GM12872 (cell line): ENCODE results near the gene OVOL2.

Source experiments
- TF ChIP-seq, protein P1 (sequence below): IDR thresholded peaks from 3 replicates; pipeline ENCODE4 v1.5.1; 2011; ENCODE audit warnings: low read depth, mild to moderate bottlenecking, low read length, moderate library complexity; ENCODE audit not compliant: insufficient read depth

OVOL2 gene

DNA sequence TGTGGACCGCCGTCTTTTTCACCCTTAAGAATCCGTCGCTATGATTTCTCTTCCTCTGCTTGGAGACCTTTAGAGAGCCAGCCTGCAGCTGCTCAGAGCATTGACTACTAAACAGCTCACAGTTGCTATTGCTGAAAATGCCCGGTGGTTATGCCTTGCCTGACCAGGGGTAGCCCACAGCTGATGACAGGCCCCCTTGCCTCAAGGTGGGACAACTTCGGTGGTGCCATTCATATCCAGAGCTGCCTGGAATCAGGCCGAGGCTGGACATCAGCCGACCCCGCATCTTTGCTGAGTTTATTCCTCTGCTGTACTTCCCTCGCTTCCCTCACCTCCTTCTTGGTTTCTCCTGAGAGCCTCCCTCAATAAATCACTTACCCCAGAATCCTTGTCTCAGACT lies 39.6 kb downstream of the OVOL2 start:
- TF ChIP-seq, protein P1, sequence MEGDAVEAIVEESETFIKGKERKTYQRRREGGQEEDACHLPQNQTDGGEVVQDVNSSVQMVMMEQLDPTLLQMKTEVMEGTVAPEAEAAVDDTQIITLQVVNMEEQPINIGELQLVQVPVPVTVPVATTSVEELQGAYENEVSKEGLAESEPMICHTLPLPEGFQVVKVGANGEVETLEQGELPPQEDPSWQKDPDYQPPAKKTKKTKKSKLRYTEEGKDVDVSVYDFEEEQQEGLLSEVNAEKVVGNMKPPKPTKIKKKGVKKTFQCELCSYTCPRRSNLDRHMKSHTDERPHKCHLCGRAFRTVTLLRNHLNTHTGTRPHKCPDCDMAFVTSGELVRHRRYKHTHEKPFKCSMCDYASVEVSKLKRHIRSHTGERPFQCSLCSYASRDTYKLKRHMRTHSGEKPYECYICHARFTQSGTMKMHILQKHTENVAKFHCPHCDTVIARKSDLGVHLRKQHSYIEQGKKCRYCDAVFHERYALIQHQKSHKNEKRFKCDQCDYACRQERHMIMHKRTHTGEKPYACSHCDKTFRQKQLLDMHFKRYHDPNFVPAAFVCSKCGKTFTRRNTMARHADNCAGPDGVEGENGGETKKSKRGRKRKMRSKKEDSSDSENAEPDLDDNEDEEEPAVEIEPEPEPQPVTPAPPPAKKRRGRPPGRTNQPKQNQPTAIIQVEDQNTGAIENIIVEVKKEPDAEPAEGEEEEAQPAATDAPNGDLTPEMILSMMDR, result no peak

DNA sequence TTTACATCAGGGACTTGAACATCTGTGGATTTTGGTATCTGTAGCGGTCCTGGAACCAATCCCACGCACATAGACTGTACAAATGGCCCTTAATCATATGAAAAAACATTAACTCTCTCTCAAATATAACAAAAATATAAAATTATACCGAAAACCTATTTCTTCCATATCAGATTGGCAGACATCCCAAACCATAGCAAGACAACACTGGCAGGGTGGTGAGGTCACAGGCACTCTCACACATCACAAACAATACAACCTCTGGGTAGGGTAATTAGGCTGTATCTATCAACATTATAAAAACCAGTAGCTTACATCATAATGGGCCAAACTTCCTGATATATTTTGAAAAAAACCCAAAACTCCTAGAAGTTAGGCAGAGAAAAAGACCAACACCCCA lies 40.9 kb downstream of the OVOL2 start:
- TF ChIP-seq, protein P1, result no peak

DNA sequence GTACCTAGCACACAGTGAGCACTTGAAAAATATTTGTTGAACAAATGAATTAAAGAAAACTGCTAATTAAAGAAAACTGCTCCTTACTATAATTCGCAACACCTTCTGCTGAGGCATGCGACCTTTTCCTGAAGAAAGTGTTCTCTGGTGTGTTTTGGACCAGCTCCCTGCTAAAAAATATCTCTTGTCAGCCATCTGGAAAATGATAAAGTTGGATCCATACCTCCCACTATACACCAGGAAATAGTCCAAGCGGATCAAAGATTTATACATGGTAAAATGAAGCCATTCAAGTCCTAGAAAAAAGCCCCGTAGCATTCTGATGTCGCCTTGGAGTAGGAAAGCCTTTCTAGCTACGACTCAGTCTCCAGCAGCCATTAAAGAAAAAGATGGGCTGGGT lies 43.3 kb downstream of the OVOL2 start:
- TF ChIP-seq, protein P1, result no peak

DNA sequence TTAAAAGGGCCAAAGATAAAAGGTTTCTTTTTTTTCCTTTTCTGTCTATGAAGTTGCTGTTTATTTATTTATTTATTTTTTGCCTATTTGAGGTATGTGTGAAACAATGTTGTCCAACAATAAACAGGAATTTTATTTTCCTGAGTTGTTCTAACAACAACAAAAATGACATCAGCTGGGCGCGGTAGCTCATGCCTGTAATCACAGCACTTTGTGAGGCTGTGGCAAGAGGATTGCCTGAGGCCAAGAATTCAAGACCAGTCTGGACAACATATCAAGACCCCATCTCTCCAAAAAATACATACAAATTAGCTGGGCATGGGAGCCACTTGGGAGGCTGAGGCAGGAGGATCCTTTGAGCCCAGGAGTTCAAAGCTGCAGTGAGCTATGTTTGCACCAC lies 44.8 kb downstream of the OVOL2 start:
- TF ChIP-seq, protein P1, result no peak

DNA sequence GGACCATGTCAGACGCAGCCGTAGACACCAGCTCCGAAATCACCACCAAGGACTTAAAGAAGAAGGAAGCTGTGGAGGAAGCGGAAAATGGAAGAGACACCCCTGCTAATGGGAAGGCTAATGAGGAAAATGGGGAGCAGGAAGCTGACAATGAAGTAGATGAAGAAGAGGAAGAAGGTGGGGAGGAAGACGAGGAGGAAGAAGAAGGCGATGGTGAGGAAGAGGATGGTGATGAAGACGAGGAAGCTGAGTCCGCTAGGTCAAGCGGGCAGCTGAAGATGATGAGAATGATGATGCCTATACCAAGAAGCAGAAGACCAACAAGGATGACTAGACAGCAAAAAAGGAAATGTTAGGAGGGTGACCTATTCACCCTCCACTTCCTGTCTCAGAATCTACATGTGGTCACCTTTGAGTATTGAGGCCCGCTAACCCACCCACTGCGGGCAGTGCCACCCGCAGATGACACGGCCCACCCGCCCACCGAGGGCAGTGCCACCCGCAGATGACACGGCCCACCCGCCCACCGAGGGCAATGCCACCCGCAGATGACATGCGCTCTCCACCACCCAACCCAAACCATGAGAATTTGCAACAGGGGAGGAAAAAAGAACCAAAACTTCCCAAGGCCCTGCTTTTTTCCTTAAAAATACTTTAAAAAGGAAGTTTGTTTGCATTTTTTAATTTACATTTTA lies 45.6 kb downstream of the OVOL2 start:
- TF ChIP-seq, protein P1, result no peak

DNA sequence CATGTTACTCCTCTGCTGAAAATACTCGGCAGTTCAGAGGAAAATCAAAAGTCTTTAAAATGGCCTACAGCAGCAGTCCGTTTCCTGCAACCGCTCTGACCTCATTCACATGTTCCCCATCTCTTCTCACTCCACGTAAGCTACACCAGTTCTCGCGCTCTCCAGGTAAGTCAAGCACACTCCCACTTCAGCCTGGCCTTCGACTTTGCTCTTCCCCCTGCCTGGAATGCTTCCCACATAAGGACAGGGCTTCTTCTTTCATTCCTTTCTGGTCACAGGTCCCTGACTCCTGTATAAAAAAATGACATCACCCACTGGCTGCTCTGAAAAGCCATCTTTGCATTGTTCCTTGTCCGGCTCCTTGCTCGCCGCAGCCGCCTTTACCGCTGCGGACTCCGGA lies 46.2 kb downstream of the OVOL2 start:
- TF ChIP-seq, protein P1, result no peak

DNA sequence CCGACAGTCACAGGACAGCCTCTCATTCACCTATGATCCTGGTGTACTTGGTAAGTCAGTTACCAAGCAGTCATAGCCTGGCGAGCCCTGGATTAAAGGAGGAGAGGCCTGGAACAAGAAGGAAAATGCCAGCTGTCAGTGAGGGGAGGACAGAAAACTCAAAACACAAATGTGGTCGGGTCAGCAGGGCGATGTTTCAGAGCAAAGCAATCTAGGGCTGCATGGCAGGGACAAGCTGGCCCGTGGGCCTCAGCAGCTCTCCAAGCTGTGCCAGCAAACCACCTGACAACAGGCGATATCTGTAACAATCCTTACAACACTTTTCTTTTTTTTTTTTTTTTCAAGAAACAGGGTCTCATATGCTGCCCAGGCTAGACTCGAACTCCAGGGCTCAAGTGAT lies 48.6 kb downstream of the OVOL2 start:
- TF ChIP-seq, protein P1, result no peak
